T1000 (cell line): Measurements from ENCODE around the gene PRKCA.
"Not testable (repeated sequence)": the region's sequence is repeated elsewhere in the genome, so short reads cannot be mapped to it uniquely, and the experiment has no call there.

ENCODE experiments used
- DNase-seq: peaks from one replicate; lab custom pipeline; 2025; ENCODE audit warnings: mixed read lengths; lab: John Stamatoyannopoulos, UW

The PRKCA gene

DNA sequence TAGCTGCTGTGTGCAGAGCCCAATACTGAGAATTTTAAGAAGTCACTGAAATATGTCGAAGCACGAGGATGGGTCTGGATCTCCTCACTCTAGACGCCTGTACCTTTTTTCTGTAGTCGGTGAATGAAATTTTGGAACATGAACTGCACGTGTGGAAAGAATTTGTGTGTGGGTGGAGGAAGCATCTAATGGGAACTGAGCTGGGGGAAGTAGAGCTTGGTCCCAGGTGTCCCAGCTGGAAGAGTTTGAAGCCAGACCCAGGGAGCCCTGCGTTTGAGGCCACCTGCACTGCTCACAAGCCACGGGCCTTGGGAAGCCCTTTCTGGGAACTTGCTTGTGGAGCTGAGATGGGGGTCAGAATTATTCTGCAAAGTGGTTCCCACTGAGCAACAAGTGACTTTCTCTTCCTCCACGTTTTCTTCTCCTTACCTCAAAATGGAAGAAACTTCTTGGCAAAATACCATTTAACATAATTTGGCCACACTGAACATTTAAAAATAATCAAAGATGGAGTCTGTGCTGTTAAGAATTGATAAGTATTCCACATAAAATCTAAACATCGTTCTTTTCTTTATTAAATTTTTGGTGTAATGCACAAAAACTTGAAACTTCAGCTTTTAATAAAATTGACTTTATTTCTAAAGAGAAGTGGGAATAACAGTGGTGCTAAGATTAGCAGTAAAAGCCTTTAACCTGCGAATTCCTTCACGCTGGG lies 163.8 kb downstream of the PRKCA start:
- no peak for DNase-seq

DNA sequence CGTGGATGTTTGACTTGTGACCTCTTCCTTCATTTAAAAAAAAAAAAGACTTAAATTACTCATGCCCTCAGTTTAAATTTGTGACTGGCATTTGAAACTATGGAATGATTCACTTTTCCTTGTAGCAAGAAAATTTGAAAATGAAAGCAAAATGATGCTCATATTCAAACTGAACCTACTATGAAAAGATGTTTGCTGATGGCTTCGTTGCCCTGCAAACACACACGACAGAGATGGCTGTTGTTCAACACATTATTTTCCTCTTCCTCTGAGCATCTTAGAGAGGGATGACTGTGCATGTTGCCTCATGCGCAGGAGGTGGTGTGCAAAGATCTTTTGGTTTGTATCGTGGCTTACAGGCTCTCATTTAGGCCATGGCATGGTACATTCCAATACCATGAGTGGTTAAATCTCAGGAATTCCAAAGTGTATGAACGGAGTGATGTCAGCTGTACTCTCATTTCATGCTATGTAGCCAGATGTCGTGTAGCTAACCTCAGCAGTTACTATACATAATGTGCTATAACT lies 164.5 kb downstream of the PRKCA start:
- DNase-seq = peak; percentile 66

- no peak for DNase-seq
These were observed 165.4 kb downstream of the PRKCA start for GRCh38 chr17:66467766-66468165.

DNA sequence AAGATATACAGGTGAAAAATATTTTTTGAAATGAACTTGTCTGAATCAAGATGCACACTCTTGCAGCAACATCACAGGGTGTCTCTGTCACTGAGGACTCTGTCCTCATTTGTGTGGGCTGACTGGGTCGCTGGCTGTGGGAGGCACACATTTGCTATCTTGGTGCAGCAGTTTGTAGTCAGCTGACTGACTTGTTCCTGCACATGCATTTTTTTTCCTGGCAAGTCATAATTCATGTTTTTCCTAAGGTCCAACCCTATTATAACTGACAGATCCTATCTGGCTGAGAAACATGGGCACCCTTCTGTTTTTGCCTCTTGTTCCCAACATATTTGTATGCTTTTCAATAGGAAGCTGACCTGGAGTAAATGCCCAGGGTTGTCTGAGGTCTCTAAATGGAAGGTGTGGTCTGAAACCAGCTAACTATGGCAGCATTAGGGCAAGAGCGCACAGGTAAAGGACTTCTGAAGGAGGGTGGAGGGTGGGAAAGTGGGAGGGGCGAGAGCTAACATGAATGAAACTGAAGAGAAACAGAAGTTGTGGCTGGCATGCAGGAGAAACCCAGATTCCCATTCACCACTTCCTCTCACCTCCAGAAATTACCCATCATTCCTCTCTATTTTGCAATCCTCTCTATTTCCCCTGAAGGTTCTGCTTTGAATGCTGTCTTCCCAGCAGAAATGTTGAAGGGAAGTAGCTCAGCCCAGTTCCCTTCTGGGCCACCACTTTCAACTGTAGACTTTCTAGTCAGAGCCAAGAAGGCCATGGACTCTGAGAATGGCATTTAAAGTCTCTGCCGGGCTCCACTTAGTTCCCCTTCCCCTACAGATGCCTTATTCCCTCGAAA lies 166.1 kb downstream of the PRKCA start:
- no peak for DNase-seq

- DNase-seq = no peak
These were observed 166.7 kb downstream of the PRKCA start for GRCh38 chr17:66469088-66469442.

- DNase-seq = no peak
These were observed 167.0 kb downstream of the PRKCA start for GRCh38 chr17:66469461-66469860.

DNA sequence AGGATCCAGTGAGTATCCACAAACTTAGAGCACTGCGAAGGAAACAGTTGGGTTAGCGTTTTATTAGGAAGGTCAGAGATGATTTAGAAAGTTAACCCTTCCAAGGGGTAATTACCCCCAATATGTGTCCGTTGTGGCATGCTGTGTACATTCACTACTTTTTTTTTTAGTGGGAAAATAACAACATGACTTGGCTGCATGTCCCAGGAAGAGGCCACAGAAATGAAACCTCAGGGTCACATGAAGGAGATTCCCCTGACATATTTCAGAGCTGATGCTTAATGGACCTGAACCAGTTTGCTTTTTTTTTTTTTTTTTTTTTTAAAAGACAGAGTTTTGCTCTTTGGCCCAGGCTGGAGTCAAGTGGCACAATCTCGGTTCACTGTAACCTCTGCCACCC lies 167.5 kb downstream of the PRKCA start:
- no peak for DNase-seq

GRCh38 chr17:66472123-66472522 lies 169.7 kb downstream of the PRKCA start:
- no peak for DNase-seq

DNA sequence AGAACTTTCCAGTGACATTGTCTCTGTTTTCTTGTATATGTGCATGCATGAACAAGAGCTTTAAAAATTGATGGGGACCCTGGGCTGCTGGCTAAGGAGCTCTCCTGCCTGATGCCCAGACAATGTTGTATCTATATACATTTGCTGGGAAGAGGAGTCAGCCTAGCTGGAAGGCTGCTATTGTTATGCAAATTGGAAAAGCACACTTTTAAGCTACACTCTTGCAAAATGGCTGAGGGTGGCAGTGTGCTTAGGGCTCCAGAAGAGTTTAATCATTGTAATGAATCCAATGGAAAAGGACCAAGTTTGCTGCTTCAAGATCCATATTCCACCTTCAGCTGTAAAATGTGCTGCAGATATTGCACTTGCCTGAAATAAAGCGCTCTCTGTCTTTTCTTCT lies 171.8 kb downstream of the PRKCA start:
- no peak for DNase-seq

GRCh38 chr17:66474806-66475497 lies 172.5 kb downstream of the PRKCA start:
- no peak for DNase-seq

- DNase-seq = no peak
These were observed 173.6 kb downstream of the PRKCA start for GRCh38 chr17:66476014-66476413.

DNA sequence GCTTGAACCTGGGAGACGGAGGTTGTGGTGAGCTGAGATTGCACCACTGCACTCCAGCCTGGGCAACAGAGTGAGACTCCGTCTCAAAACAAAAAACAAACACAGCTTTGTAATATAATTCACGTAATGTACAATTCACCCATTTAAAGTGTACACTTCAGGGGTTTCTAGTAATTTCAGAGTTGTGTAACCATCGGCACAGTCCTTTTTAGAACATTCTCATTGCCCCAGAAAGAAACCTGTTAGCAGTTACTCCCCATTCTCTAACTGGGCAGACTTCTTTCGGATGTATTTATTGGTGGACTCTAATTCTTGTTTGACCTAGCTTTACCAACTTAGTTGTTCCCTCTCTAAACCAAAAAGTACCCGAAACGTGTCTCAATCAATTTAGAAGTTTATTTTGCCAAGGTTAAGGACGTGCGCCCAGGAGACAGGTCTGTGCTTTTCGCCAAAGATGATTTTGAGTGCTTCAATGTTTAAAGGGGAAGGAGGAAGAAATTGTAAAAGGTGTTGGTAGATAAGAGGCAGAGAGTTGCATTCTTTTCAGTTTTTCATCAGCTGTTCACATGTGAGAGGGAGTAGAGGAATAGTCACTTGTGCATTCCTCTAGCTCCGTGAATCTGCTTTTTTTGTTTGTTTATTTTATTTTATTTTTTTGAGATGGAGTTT lies 175.3 kb downstream of the PRKCA start:
- no peak for DNase-seq

DNA sequence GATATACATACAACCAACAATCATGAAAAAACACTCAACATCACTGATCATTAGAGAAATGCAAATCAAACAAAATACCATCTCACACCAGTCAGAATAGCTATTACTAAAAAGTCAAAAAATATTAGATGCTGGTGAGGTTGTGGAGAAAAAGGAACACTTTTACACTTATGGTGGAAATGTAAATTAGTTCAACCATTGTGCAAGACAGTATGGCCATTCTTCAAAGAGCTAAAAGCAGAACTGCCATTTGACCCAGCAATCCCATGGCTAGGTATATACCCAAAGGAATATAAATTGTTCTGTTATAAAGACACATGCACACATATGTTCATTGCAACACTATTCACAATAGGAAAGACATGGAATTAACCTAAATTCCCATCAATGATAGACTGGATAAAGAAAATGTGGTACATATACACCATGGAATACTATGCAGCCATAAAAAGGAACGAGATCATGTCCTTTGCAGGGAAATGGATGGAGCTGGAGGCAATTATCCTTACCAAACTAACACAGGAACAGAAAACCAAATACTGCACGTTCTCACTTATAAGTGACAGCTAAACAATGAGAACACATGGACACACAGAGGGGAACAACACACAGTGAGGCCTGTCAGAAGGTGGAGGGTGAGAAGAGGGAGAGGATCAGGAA lies 176.9 kb downstream of the PRKCA start:
- DNase-seq = not testable (repeated sequence)

DNA sequence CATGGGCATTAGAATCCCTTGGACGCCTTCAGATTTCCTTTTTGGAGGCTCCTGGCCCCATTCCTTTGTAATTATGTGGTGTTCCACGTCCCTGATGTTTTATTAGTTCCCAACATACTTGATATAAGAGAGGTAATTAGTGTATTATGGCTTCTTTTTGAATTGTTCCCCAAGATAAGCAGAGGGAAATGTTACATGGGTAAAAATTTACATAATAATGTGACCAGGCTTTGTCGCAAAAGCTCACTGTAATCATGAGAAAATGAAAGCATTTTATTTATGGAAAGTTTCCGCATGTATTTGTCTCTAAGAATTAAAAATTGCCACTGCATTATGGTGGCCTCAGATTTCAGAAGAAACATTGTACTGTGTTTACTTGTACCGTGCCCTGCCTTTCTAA lies 177.8 kb downstream of the PRKCA start:
- DNase-seq = no peak

- DNase-seq = no peak
These were observed 178.4 kb downstream of the PRKCA start for GRCh38 chr17:66480802-66481201.

DNA sequence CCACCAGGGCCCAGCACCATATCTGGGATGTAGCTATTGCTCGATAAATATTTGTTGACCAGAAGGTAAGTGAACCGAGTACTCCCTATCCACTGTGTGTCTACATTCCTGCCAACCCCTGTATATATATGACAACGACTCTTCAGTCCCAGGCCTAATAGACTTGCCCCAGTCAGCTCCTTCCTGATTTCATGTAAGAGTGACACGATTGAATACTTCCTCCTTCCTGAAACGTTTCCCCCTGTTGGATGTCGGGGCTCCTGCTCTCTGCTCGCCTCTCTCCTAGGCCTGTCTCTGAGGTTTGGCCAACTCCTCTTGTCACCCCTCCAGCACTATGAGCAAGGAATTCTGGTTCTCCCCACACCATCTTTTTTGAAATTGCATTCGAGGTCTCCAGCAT lies 178.9 kb downstream of the PRKCA start:
- DNase-seq = no peak

DNA sequence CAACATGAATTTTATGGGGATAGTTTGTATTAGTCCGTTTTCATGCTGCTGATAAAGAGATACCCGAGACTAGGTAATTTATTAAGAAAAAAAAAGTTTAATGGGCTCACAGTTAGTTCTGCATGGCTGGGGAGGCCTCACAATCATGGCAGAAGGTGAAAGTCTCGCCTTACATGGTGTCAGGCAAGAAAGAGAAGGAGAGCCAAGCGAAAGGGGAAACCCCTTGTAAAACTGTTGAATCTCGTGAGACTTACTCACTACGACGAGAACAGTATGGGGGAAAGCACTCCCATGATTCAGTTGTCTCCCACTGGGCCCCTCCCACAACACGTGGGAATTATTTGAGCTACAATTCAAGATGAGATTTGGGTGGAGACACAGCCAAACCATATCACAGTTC lies 181.5 kb downstream of the PRKCA start:
- DNase-seq = no peak

- DNase-seq = no peak
These were observed 183.0 kb downstream of the PRKCA start for GRCh38 chr17:66485309-66485947.

DNA sequence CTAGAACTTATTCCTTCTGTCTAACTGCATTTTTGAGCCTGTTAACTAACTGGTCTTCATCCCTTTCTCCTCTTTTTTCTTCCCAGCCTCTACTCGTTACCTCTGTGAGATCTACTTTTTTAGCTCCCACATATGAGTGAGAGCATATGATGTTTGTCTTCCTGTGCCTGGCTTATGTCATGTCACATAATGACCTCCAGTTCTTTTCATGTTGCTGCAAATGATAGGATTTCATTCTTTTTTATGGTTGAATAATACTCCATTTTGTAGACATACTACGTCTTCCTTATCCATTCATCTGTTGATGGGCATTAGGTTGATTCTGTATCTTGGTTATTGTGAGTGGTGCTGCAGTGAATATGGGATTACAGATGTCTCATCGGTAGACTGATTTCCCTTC lies 184.7 kb downstream of the PRKCA start:
- DNase-seq = no peak

DNA sequence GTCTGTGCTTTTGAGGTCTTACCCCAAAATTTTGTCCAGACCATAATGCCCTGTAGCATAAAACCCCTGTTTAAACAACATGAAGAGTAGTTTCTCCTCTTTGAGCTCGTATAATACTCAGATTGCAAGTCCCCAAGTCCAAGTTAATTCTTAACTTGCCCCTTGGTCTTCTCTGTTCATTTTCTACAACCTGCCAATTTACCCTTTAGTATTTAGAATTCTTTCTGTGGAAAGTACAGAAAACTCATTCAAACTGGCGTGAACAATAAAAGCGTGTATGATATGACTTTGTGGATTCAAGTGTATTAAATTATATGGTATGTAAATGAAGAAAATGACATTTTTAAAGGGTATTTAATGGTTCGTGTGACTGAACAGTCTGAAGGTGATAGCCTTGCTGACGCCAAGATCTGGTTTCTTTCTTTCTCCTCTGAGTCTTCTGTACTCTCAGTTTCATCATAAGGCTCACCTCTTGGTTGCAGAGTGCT lies 185.6 kb downstream of the PRKCA start:
- no peak for DNase-seq

DNA sequence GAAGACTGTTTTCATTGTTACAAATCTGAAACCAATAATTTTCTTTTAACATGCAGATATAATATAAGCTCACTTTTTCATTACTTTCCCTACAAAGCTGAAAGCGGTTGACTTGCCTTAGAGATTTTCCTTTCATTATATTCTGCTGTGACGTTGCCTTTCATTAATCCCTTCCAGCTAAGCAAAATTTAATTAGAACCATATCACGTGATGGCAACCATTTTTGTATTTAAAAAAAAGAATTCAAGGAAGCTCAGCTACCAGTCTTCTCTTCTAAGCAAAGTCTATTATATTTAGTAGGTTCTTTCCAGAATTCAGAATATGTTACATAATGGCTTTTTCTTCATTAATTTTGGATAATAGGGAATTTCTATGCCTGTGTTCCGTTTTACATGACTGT lies 186.5 kb downstream of the PRKCA start:
- DNase-seq = no peak
